K562 (cell line): ENCODE data around the gene PTPRC. TPM values are rescaled to one million over a fixed set of nuclear protein-coding genes. Genes with fewer than 3 reads are reported as not detected.

Experiments used
- CREB3L1 ChIP-seq: fragments of 450-650 bp; IDR thresholded peaks from 2 replicates; pipeline ENCODE4 v1.6.1; 2014; ENCODE audit warnings: low read depth, mild to moderate bottlenecking, moderate library complexity, borderline replicate concordance
- DPF2 ChIP-seq: fragments of 450-650 bp; IDR thresholded peaks from 2 replicates; pipeline ENCODE4 v1.6.1; 2016
- FOSL1 ChIP-seq: fragments of 200-800 bp; sonication (Bioruptor generic); conservative IDR thresholded peaks from 2 replicates; pipeline ENCODE4 v1.6.1; 2016; ENCODE audit warnings: missing genetic modification characterization, missing compliant biosample characterization
- HMBOX1 ChIP-seq: sonication (generic); IDR thresholded peaks from 2 replicates; pipeline ENCODE4 v1.6.1; 2016
- NCOA4 ChIP-seq: fragments of 450-650 bp; IDR thresholded peaks from 2 replicates; pipeline ENCODE4 v1.6.1; 2018; ENCODE audit warnings: mild to moderate bottlenecking; ENCODE audit not compliant: partially characterized antibody
- PKNOX1 ChIP-seq: fragments of 450-650 bp; IDR thresholded peaks from 2 replicates; pipeline ENCODE4 v1.6.1; 2016
- POLR2G ChIP-seq: fragments of 200-400 bp; formaldehyde crosslinking; IDR thresholded peaks from 2 replicates; pipeline ENCODE4 v1.6.1; 2017; ENCODE audit warnings: low read depth, mild to moderate bottlenecking, antibody characterized with exemption, low read length, moderate library complexity
- RFX1 ChIP-seq: fragments of 450-650 bp; IDR thresholded peaks from 2 replicates; pipeline ENCODE4 v1.6.1; 2016; ENCODE audit warnings: mild to moderate bottlenecking, moderate library complexity
- ZNF212 ChIP-seq: fragments of 450-650 bp; formaldehyde crosslinking; IDR thresholded peaks from 2 replicates; pipeline ENCODE4 v1.4.0; 2020; ENCODE audit warnings: mild to moderate bottlenecking
- ZNF318 ChIP-seq, 2 experiments: fragments of 450-650 bp; IDR thresholded peaks; 2 replicates each; pipeline ENCODE4 v1.6.1; 2016; ENCODE audit warnings: mild to moderate bottlenecking in 2 of 2, borderline replicate concordance in 1 of 2, low read depth in 1 of 2, moderate library complexity in 1 of 2
- ZNF408 ChIP-seq: fragments of 250-450 bp; sonication (Bioruptor Pico); IDR thresholded peaks from 2 replicates; pipeline ENCODE4 v1.4.0; 2020; ENCODE audit warnings: low read depth, mild to moderate bottlenecking, moderate library complexity
- ZNF584 ChIP-seq: fragments of 200-800 bp; sonication (Bioruptor generic); IDR thresholded peaks from 2 replicates; pipeline ENCODE4 v1.6.1; 2016; ENCODE audit warnings: low read depth, mild to moderate bottlenecking, missing genetic modification characterization, missing compliant biosample characterization
- polyA plus RNA-seq, 8 experiments: library from polyadenylated mRNA; depleted of rRNA in 4 of 8; stranded (reverse) in 5 of 8; unstranded in 3 of 8; fragments of >200 nt; fragmentation: Nextera tagmentation in 2 of 8; fragmentation: Illumina TruSeq in 1 of 8; extraction: Ambion mirVana in 2 of 8; extraction: Trizol in 1 of 8; gene quantifications; 2 replicates each; pipeline versions ENCODE4 v1.2.1 to v1.2.3, GENCODE V29; 2011 to 2014; ENCODE audit warnings: inconsistent platforms in 1 of 8, missing spikeins in 1 of 8
- total RNA-seq, 7 experiments: library from RNA; depleted of rRNA in 6 of 7; stranded (reverse); fragments of >200 nt in 6 of 7; fragmentation: Illumina TruSeq in 2 of 7; extraction: Trizol in 2 of 7; gene quantifications; 2 replicates each; pipeline versions ENCODE4 v1.2.1 to v1.2.3, GENCODE V29; 2011 to 2021; ENCODE audit warnings: low replicate concordance in 1 of 7

Gene PTPRC
- total and polyA plus RNA-seq, 9 of the 15 experiments (the other 6 are each of a cell fraction or from before 2014, with no cell fraction given) = 7.1 to 107 (median 62.9) TPM

- TF ChIP-seq ZNF318 (IDR thresholded peaks at IDR 0.05; ENCODE audit: borderline replicate concordance in 1 of 2, low read depth in 1 of 2) = no peak
- TF ChIP-seq RFX1 = peak; percentile 81
- TF ChIP-seq POLR2G = no peak
- TF ChIP-seq CREB3L1 = 0 out of 2 replicates have a peak, but pooled peaks have one; percentile 28
- TF ChIP-seq ZNF212 (CRISPR knock-in tag) = no peak
- TF ChIP-seq PKNOX1 = peak; percentile 49; the same call in 1 of the 2 replicates
- peak; percentile 81 for TF ChIP-seq FOSL1
- peak; percentile 62; the same call in 1 of the 2 replicates for TF ChIP-seq HMBOX1
- TF ChIP-seq ZNF584 = no peak
- TF ChIP-seq ZNF408 (CRISPR knock-in tag) = no peak
- TF ChIP-seq DPF2 = peak; percentile 29; the same call in 1 of the 2 replicates
- TF ChIP-seq NCOA4 = no peak
These were observed 2.7 kb downstream of the PTPRC start (continued) for GRCh38 chr1:198641501-198641900.
